ENCODE data around the gene C11orf21. TPM values are rescaled to one million over a fixed set of nuclear protein-coding genes. Genes with fewer than 3 reads are reported as not detected.

The C11orf21 gene
- total and polyA plus RNA-seq, 9 of the 15 experiments (the other 6 are each of a cell fraction or from before 2014, with no cell fraction given): 0.10 to 2.6 (median 2.0) TPM

DNA sequence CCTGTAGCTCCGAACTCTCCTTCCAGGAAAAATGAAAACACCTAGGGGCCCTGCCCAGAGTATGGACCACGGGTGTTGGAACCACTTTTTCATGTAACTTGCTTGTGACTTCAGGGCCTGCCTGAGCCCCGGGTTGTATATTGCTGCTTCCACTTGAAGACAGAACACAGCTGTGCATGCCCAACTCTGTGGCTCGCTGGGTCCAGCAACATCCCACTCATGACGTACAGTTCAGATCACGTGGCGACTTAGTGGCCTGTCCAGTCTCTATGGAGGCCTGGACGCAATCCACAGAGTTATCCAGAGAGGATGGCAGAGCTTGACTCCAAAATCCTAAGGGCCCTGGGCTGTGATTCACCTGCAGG is 6.8 kb downstream of the C11orf21 start:
- ChIA-PET CTCF (ENCODE audit: low intra/inter-chr PET ratio) (interaction anchor here (0.7 kb wide), 1 partner anchor 100 kb away, joined by 3 read pairs; no protein-coding TSS in a partner anchor), POLR2A (no interaction called here)
- TF ChIP-seq ARHGAP35 (IDR thresholded peaks at IDR 0.05; ENCODE audit: partially characterized antibody) (no peak), RBM22 (IDR thresholded peaks at IDR 0.05; ENCODE audit: low read depth, low read length, poor library complexity, severe bottlenecking) (no peak), HDAC1 (IDR thresholded peaks at IDR 0.05) (no peak), PRMT5 (CRISPR knock-in tag; IDR thresholded peaks at IDR 0.05) (no peak), ZNF140 (CRISPR knock-in tag; IDR thresholded peaks at IDR 0.05) (no peak), CREBBP (IDR thresholded peaks at IDR 0.05; ENCODE audit: low read depth, low read length) (no peak), SUPT5H (IDR thresholded peaks at IDR 0.05) (no peak), NFE2 (IDR thresholded peaks at IDR 0.05; ENCODE audit: low read depth) (no peak), ZNF143 (CRISPR knock-in tag; IDR thresholded peaks at IDR 0.05) (no peak), CCNT2 (IDR thresholded peaks at IDR 0.05; ENCODE audit: borderline replicate concordance, extremely low read depth, insufficient read length, low read depth, low read length) (no peak), SMAD2 (IDR thresholded peaks at IDR 0.05; ENCODE audit: low read depth, low read length) (no peak), TAF7 (tag; IDR thresholded peaks at IDR 0.05) (no peak)
- TF ChIP-seq, protein P1, sequence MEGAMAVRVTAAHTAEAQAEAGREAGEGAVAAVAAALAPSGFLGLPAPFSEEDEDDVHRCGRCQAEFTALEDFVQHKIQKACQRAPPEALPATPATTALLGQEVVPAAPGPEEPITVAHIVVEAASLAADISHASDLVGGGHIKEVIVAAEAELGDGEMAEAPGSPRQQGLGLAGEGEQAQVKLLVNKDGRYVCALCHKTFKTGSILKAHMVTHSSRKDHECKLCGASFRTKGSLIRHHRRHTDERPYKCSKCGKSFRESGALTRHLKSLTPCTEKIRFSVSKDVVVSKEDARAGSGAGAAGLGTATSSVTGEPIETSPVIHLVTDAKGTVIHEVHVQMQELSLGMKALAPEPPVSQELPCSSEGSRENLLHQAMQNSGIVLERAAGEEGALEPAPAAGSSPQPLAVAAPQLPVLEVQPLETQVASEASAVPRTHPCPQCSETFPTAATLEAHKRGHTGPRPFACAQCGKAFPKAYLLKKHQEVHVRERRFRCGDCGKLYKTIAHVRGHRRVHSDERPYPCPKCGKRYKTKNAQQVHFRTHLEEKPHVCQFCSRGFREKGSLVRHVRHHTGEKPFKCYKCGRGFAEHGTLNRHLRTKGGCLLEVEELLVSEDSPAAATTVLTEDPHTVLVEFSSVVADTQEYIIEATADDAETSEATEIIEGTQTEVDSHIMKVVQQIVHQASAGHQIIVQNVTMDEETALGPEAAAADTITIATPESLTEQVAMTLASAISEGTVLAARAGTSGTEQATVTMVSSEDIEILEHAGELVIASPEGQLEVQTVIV (CRISPR knock-in tag; IDR thresholded peaks at IDR 0.05; ENCODE audit: borderline replicate concordance): no peak
- TF ChIP-seq, protein P2, sequence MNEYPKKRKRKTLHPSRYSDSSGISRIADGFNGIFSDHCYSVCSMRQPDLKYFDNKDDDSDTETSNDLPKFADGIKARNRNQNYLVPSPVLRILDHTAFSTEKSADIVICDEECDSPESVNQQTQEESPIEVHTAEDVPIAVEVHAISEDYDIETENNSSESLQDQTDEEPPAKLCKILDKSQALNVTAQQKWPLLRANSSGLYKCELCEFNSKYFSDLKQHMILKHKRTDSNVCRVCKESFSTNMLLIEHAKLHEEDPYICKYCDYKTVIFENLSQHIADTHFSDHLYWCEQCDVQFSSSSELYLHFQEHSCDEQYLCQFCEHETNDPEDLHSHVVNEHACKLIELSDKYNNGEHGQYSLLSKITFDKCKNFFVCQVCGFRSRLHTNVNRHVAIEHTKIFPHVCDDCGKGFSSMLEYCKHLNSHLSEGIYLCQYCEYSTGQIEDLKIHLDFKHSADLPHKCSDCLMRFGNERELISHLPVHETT (CRISPR knock-in tag; conservative IDR thresholded peaks at IDR 0.05 in 1 of 2, IDR thresholded peaks at IDR 0.05 in 1 of 2): no peak
- TF ChIP-seq, protein P3, sequence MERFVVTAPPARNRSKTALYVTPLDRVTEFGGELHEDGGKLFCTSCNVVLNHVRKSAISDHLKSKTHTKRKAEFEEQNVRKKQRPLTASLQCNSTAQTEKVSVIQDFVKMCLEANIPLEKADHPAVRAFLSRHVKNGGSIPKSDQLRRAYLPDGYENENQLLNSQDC (CRISPR knock-in tag; IDR thresholded peaks at IDR 0.05): no peak
- H2AFZ ChIP-seq (ENCODE audit: low read depth, low read length): no peak overlapping the region
- no peak overlapping the region for H3K27ac ChIP-seq (ENCODE audit: extremely low read depth, low read depth, low read length)
- in situ Hi-C loops (cut with MboI) (loop anchor here (5.0 kb wide), 1 partner anchor 93 kb away; no protein-coding TSS in a partner anchor), intact Hi-C loops (cut with micrococcal nuclease) (no loop called here)
- peaks cover 7 to 43% of the 10 kb centered on the region in 2 experiments for H3K4me1 ChIP-seq (replicated peaks in 1 of 2; ENCODE audit: control insufficient read depth in 2 of 2, insufficient read depth in 2 of 2, low read length in 2 of 2)
- H3K4me3 ChIP-seq: no peak overlapping the region
- no peak for ATAC-seq
- H3K36me3 ChIP-seq (ENCODE audit: control insufficient read depth, insufficient read depth, low read length): no peaks in the 10 kb centered on the region
- no peak for FAIRE-seq
- no peak for DNase-seq (ENCODE audit: extremely low read depth in 1 of 4, low spot score in 3 of 4)
- no peak overlapping the region for H3K9ac ChIP-seq (ENCODE audit: insufficient read depth in 1 of 2, low read depth in 2 of 2, low read length in 2 of 2)
- H3K27me3 ChIP-seq (ENCODE audit: control insufficient read depth in 2 of 2, insufficient read depth in 2 of 2, low read length in 2 of 2): peaks cover 0 to 22% of the 10 kb centered on the region in 2 experiments; a peak in 2 of 5 replicates
- no peaks in the 10 kb centered on the region for H3K9me1 ChIP-seq (ENCODE audit: control insufficient read depth, insufficient read depth, low read length)
- H3K4me2 ChIP-seq (ENCODE audit: insufficient read depth, low read length): no peak overlapping the region
- H3K9me3 ChIP-seq (replicated peaks; ENCODE audit: control insufficient read depth, insufficient read depth, low read depth, low read length): no peaks in the 10 kb centered on the region
- H3K79me2 ChIP-seq (ENCODE audit: control insufficient read depth, insufficient read depth, low read length): no peaks in the 10 kb centered on the region
- BruUV-seq (replicated peaks): no TSS peak
- H4K20me1 ChIP-seq (replicated peaks; ENCODE audit: control insufficient read depth, insufficient read depth, low read length): no peaks in the 10 kb centered on the region
- 22% methylated on average over 8 of the region's 8 CpGs for WGBS (ENCODE audit: insufficient coverage, low coverage, missing lambda C conversion rate)

Data from K562 (cell line).